ENCODE results near the gene SLC38A6. TPM values are rescaled to one million over a fixed set of nuclear protein-coding genes. Genes with fewer than 3 reads are reported as not detected.
A peak's percentile ranks its signal among the peaks of the same experiment; 100 is the strongest.

Gene SLC38A6
- total and polyA plus RNA-seq, 9 of the 15 experiments (the other 6 are each of a cell fraction or from before 2014, with no cell fraction given) = 9.8 to 40.3 (median 17.6) TPM

GRCh38 chr14:60980811-60981632 is at the start of gene SLC38A6, which contains the start of gene TRMT5 (continued):
- TF ChIP-seq DEAF1 (CRISPR knock-in tag; IDR thresholded peaks at IDR 0.05) (no peak), POU5F1 (IDR thresholded peaks at IDR 0.05; ENCODE audit: borderline replicate concordance, low read depth, low read length, partially characterized antibody) (peak; percentile 69), NRF1 (conservative IDR thresholded peaks at IDR 0.05 in 1 of 2, IDR thresholded peaks at IDR 0.05 in 1 of 2) (peak; percentile 41 to 56; a peak in 3 of 4 replicates), RBBP5 (IDR thresholded peaks at IDR 0.05; ENCODE audit: borderline replicate concordance, insufficient read depth, low read length, poor library complexity, severe bottlenecking) (peak; percentile 98), TAF15 (IDR thresholded peaks at IDR 0.05; ENCODE audit: low read depth, low read length) (no peak), ATF1 (CRISPR knock-in tag; IDR thresholded peaks at IDR 0.05) (peak; percentile 89), ATF1 (tag; IDR thresholded peaks at IDR 0.05) (peak; percentile 99), CLOCK (CRISPR knock-in tag; IDR thresholded peaks at IDR 0.05; ENCODE audit: borderline replicate concordance) (no peak), ZNF707 (CRISPR knock-in tag; conservative IDR thresholded peaks at IDR 0.05) (no peak), NBN (IDR thresholded peaks at IDR 0.05; ENCODE audit: low read depth) (peak; percentile 84), GABPB1 (CRISPR knock-in tag; IDR thresholded peaks at IDR 0.05) (peak; percentile 66; the same call in 1 of the 2 replicates), POLR2AphosphoS5 (IDR thresholded peaks at IDR 0.05; ENCODE audit: control insufficient read depth, insufficient read depth, low read depth, low read length) (peak; percentile 54; the same call in 1 of the 2 replicates), KAT7 (CRISPR knock-in tag; IDR thresholded peaks at IDR 0.05; ENCODE audit: borderline replicate concordance) (peak; percentile 95)

Measured in K562 (cell line).